ENCODE data around the gene SCAPER.

DNA sequence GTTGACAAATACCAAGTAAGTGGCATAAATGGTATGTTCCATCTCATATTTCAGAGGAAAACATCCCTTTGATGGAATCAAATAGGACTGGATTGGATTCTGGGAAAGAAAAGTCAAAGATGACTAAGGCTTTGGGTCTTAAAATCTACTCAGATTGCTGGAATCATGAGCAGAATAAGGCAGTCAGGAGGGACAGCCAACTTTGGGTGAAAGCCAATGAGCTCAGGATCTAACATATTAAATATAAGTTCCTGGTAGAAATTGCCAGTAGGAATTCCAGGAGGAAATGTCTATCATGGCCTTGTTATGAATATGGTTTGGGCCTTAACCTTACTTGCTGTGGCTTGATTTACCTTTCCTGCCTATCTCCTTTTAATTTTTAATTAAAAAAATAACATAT, 513.3 kb downstream of the SCAPER start:
- no peak for TF ChIP-seq POLR2A (IDR thresholded peaks at IDR 0.05)
- TF ChIP-seq, protein P1, sequence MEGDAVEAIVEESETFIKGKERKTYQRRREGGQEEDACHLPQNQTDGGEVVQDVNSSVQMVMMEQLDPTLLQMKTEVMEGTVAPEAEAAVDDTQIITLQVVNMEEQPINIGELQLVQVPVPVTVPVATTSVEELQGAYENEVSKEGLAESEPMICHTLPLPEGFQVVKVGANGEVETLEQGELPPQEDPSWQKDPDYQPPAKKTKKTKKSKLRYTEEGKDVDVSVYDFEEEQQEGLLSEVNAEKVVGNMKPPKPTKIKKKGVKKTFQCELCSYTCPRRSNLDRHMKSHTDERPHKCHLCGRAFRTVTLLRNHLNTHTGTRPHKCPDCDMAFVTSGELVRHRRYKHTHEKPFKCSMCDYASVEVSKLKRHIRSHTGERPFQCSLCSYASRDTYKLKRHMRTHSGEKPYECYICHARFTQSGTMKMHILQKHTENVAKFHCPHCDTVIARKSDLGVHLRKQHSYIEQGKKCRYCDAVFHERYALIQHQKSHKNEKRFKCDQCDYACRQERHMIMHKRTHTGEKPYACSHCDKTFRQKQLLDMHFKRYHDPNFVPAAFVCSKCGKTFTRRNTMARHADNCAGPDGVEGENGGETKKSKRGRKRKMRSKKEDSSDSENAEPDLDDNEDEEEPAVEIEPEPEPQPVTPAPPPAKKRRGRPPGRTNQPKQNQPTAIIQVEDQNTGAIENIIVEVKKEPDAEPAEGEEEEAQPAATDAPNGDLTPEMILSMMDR (IDR thresholded peaks at IDR 0.05 in 4 of 5, conservative IDR thresholded peaks at IDR 0.05 in 1 of 5), result no peak
